ENCODE results near the gene RASSF8. TPM values are rescaled to one million over a fixed set of nuclear protein-coding genes. Genes with fewer than 3 reads are reported as not detected.

The RASSF8 gene
- total RNA-seq, 2 donors from 2014 or later: 3.2 to 14.2 TPM

DNA sequence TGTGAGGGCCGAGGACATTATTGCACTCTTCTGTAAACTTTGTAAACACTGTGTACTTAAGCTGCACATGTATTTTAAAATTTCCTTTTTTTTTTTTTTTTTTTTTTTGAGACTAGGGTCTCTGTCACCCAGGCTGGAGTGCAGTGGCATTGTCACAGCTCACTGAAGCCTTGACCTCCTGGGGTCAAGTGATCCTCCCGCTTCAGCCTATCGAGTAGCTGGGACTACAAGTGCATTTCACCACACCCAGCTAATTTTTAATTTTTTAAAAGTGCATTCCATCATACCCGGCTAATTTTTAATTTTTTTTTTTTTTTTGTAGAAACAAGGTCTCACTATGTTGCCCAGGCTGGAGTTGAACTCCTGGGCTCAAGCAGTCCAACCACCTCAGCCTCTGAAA, 42.4 kb downstream of the RASSF8 start:
- no peak for DNase-seq
- Histone ChIP-seq H3K36me3 (no peaks in the 10 kb centered on the region), H3K4me1 (no peaks in the 10 kb centered on the region), H3K27me3 (no peaks in the 10 kb centered on the region), H3K9ac (ENCODE audit: low read depth in 2 of 2, low read length in 2 of 2) (no peak overlapping the region), H3K4me3 (no peak overlapping the region), H3K9me3 (no peaks in the 10 kb centered on the region), H3K27ac (no peak overlapping the region)
- intact Hi-C loops (cut with DNase I): no loop called here
- TF ChIP-seq, protein P1, sequence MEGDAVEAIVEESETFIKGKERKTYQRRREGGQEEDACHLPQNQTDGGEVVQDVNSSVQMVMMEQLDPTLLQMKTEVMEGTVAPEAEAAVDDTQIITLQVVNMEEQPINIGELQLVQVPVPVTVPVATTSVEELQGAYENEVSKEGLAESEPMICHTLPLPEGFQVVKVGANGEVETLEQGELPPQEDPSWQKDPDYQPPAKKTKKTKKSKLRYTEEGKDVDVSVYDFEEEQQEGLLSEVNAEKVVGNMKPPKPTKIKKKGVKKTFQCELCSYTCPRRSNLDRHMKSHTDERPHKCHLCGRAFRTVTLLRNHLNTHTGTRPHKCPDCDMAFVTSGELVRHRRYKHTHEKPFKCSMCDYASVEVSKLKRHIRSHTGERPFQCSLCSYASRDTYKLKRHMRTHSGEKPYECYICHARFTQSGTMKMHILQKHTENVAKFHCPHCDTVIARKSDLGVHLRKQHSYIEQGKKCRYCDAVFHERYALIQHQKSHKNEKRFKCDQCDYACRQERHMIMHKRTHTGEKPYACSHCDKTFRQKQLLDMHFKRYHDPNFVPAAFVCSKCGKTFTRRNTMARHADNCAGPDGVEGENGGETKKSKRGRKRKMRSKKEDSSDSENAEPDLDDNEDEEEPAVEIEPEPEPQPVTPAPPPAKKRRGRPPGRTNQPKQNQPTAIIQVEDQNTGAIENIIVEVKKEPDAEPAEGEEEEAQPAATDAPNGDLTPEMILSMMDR (IDR thresholded peaks at IDR 0.05): no peak

DNA sequence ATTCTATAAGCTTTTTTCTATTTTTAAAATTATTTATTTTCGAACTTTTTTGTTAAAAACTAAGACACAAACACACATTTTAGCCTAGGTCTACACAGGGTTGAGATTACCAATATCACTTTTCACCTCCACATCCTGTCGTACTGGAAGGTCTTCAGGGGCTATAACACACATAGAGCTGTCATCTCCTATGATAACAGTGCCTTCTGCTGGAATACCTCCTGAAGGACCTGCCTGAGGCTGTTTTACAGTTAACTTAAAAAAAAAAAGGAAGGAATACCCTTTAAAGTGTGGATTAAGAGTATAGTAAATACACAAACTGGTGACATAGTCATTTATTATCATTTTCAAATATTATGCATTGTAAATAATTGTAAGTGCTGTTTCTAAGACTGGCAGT, 43.0 kb downstream of the RASSF8 start:
- Histone ChIP-seq H3K4me3 (no peak overlapping the region), H3K27me3 (no peaks in the 10 kb centered on the region), H3K36me3 (no peaks in the 10 kb centered on the region), H3K27ac (no peak overlapping the region), H3K9me3 (no peaks in the 10 kb centered on the region), H3K9ac (ENCODE audit: low read depth in 2 of 2, low read length in 2 of 2) (no peak overlapping the region), H3K4me1 (no peaks in the 10 kb centered on the region)
- TF ChIP-seq, protein P1 (IDR thresholded peaks at IDR 0.05): no peak
- DNase-seq: no peak
- intact Hi-C loops (cut with DNase I): no loop called here

- no peak overlapping the region for H3K9ac ChIP-seq (ENCODE audit: low read depth in 2 of 2, low read length in 2 of 2)
- DNase-seq: no peak
- no peaks in the 10 kb centered on the region for H3K27me3 ChIP-seq
- H3K4me3 ChIP-seq: no peak overlapping the region
- H3K9me3 ChIP-seq: no peaks in the 10 kb centered on the region
- H3K36me3 ChIP-seq: no peaks in the 10 kb centered on the region
- intact Hi-C loops (cut with DNase I): no loop called here
- H3K4me1 ChIP-seq: no peaks in the 10 kb centered on the region
- no peak overlapping the region for H3K27ac ChIP-seq
- TF ChIP-seq, protein P1 (IDR thresholded peaks at IDR 0.05): no peak
Observed at GRCh38 chr12:26003065-26003464, 44.6 kb downstream of the RASSF8 start.

DNA sequence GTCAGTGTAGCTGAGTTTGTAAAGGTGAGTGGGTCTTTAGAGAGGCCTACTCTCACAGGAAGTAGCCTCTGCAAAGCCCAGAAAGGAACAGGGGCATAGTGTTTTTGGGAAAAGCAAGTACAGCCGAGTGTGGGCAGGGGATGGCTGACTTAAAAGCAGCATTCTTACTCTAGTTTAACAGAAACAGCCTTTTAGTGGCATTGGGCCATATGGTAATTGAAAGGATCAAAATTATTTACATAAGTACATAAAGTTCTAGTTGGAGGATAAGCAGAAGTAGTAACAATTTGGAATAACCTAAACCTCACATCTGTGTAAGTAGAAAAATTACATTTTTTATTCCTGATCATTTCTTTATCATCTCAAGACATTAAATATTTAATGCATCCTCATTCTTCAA, 49.1 kb downstream of the RASSF8 start:
- intact Hi-C loops (cut with DNase I): no loop called here
- H3K4me3 ChIP-seq: no peak overlapping the region
- no peak for DNase-seq
- H3K4me1 ChIP-seq: no peaks in the 10 kb centered on the region
- no peaks in the 10 kb centered on the region for H3K27me3 ChIP-seq
- TF ChIP-seq, protein P1 (IDR thresholded peaks at IDR 0.05): no peak
- no peak overlapping the region for H3K9ac ChIP-seq (ENCODE audit: low read depth in 2 of 2, low read length in 2 of 2)
- H3K36me3 ChIP-seq: no peaks in the 10 kb centered on the region
- no peak overlapping the region for H3K27ac ChIP-seq
- H3K9me3 ChIP-seq: no peaks in the 10 kb centered on the region

- Histone ChIP-seq H3K4me1 (no peaks in the 10 kb centered on the region), H3K4me3 (no peak overlapping the region), H3K9me3 (no peaks in the 10 kb centered on the region), H3K36me3 (no peaks in the 10 kb centered on the region), H3K9ac (ENCODE audit: low read depth in 2 of 2, low read length in 2 of 2) (no peak overlapping the region), H3K27me3 (no peaks in the 10 kb centered on the region), H3K27ac (no peak overlapping the region)
- DNase-seq: no peak
- TF ChIP-seq, protein P1 (IDR thresholded peaks at IDR 0.05): no peak
- intact Hi-C loops (cut with DNase I): no loop called here
Observed at GRCh38 chr12:26009593-26009992, 51.1 kb downstream of the RASSF8 start.

Measured in colonic mucosa (tissue), 4 donors.